ENCODE data around the gene FAM53C.

- TF ChIP-seq POLR2AphosphoS5 (IDR thresholded peaks at IDR 0.05; ENCODE audit: low read depth, low read length) (no peak; the same call in 1 of the 2 replicates), POLR2A (IDR thresholded peaks at IDR 0.05; ENCODE audit: low read depth, low read length) (no peak)
Observed at GRCh38 chr5:138344887-138345622, 7.0 kb downstream of the FAM53C start.
